GM23338 (cell line): Measurements from ENCODE around the gene CADM4. TPM values are rescaled to one million over a fixed set of nuclear protein-coding genes. Genes with fewer than 3 reads are reported as not detected.

ENCODE experiments used
- ATAC-seq: fragments of 200-7000 bp; cut with Tn5 transposase; 3 replicates; pipeline ENCODE4 v1.9.1; 2020
- DNase-seq: peaks from one replicate; pipeline ENCODE4 v3.0.0-alpha.2; 2015; ENCODE audit warnings: low spot score
- H2AFZ ChIP-seq: fragments of 200-600 bp; sonication (generic); 2 replicates; pipeline ENCODE4 v1.8.0; 2016; ENCODE audit warnings: antibody characterized with exemption, mild to moderate bottlenecking, moderate library complexity
- H3F3A ChIP-seq: fragments of 200-600 bp; sonication (generic); replicated peaks from 2 replicates; pipeline ENCODE4 v1.8.0; 2017; ENCODE audit warnings: antibody characterized with exemption, mixed run types, low read depth
- H3K27ac ChIP-seq: fragments of 200-600 bp; sonication (generic); 2 replicates; pipeline ENCODE4 v1.6.1; 2016; ENCODE audit warnings: low read depth
- H3K27me3 ChIP-seq: fragments of 200-600 bp; sonication (generic); 2 replicates; pipeline ENCODE4 v1.8.0; 2016; ENCODE audit warnings: mild to moderate bottlenecking, mixed run types, moderate library complexity; ENCODE audit not compliant: insufficient read depth
- H3K36me3 ChIP-seq: fragments of 200-600 bp; sonication (generic); 2 replicates; pipeline ENCODE4 v1.8.0; 2016; ENCODE audit warnings: mild to moderate bottlenecking; ENCODE audit not compliant: insufficient read depth
- H3K4me1 ChIP-seq: fragments of 200-600 bp; sonication (generic); 2 replicates; pipeline ENCODE4 v1.8.0; 2016; ENCODE audit warnings: mild to moderate bottlenecking, moderate library complexity; ENCODE audit not compliant: insufficient read depth
- H3K4me2 ChIP-seq: fragments of 200-600 bp; sonication (generic); 2 replicates; pipeline ENCODE4 v1.7.1; 2017; ENCODE audit warnings: mixed run types
- H3K4me3 ChIP-seq: fragments of 200-600 bp; sonication (generic); 2 replicates; pipeline ENCODE4 v1.6.1; 2016; ENCODE audit warnings: mixed run types
- H3K79me2 ChIP-seq: fragments of 200-600 bp; sonication (generic); replicated peaks from 2 replicates; pipeline ENCODE4 v1.8.0; 2017; ENCODE audit warnings: mild to moderate bottlenecking; ENCODE audit not compliant: insufficient read depth
- H3K9me2 ChIP-seq: fragments of 200-600 bp; sonication (generic); 2 replicates; pipeline ENCODE4 v1.8.0; 2017; ENCODE audit not compliant: insufficient read depth
- H4K20me1 ChIP-seq: fragments of 200-600 bp; sonication (generic); replicated peaks from 2 replicates; pipeline ENCODE4 v1.8.0; 2017; ENCODE audit warnings: mild to moderate bottlenecking; ENCODE audit not compliant: insufficient read depth
- H3K27ac Mint-ChIP-seq: 2 replicates; pipeline ENCODE4 v1.8.0; 2020; ENCODE audit warnings: inconsistent platforms, mild to moderate bottlenecking, moderate library complexity, mixed read lengths
- H3K27me3 Mint-ChIP-seq: 3 replicates; pipeline ENCODE4 v1.8.0; 2022; ENCODE audit warnings: low read depth, mild to moderate bottlenecking, moderate library complexity, mixed read lengths, inconsistent platforms; ENCODE audit not compliant: insufficient read depth, poor library complexity
- H3K36me3 Mint-ChIP-seq: 3 replicates; pipeline ENCODE4 v1.8.0; 2021; ENCODE audit warnings: low read depth, mild to moderate bottlenecking, inconsistent platforms, moderate library complexity, mixed read lengths
- H3K4me1 Mint-ChIP-seq: 3 replicates; pipeline ENCODE4 v1.8.0; 2020; ENCODE audit warnings: mild to moderate bottlenecking, inconsistent platforms, mixed read lengths
- H3K4me3 Mint-ChIP-seq: 3 replicates; pipeline ENCODE4 v1.8.0; 2021; ENCODE audit warnings: moderate library complexity, mild to moderate bottlenecking, inconsistent platforms, mixed read lengths
- H3K9me3 Mint-ChIP-seq: 3 replicates; pipeline ENCODE4 v1.8.0; 2020; ENCODE audit warnings: moderate library complexity, mild to moderate bottlenecking, inconsistent platforms, mixed read lengths
- CTCF ChIP-seq, 2 experiments: fragments of 200-600 bp in 1 of 2; sonication (generic) in 1 of 2; conservative IDR thresholded peaks; 2 replicates each; pipeline versions ENCODE4 v1.5.1 to v1.6.1; 2016 to 2017; ENCODE audit warnings: antibody characterized with exemption in 2 of 2, low read depth in 2 of 2, mild to moderate bottlenecking in 2 of 2, moderate library complexity in 1 of 2
- ETS1 ChIP-seq: IDR thresholded peaks from 2 replicates; pipeline ENCODE4 v1.6.1; 2016; ENCODE audit warnings: antibody characterized with exemption
- EZH2 ChIP-seq: fragments of 200-600 bp; sonication (generic); IDR thresholded peaks from one replicate; pipeline ENCODE4 v1.8.0; 2017; ENCODE audit warnings: antibody characterized with exemption, mild to moderate bottlenecking, low read depth; ENCODE audit not compliant: unreplicated experiment
- JUNB ChIP-seq: IDR thresholded peaks from one replicate; pipeline ENCODE4 v1.6.1; 2016; ENCODE audit warnings: antibody characterized with exemption; ENCODE audit not compliant: unreplicated experiment
- NANOG ChIP-seq: IDR thresholded peaks from 2 replicates; pipeline ENCODE4 v1.6.1; 2016; ENCODE audit warnings: antibody characterized with exemption, borderline replicate concordance
- POLR2AphosphoS5 ChIP-seq: IDR thresholded peaks from 2 replicates; pipeline ENCODE4 v1.6.1; 2016; ENCODE audit warnings: antibody characterized with exemption, low read depth
- REST ChIP-seq: IDR thresholded peaks from one replicate; pipeline ENCODE4 v1.6.1; 2018; ENCODE audit warnings: antibody characterized with exemption; ENCODE audit not compliant: unreplicated experiment
- ZNF114 ChIP-seq: fragments of 250-450 bp; sonication (Bioruptor Pico); IDR thresholded peaks from 2 replicates; pipeline ENCODE4 v1.5.0; 2020; ENCODE audit warnings: mild to moderate bottlenecking, moderate library complexity
- ZNF331 ChIP-seq: fragments of 250-450 bp; sonication (Bioruptor Pico); IDR thresholded peaks from 2 replicates; pipeline ENCODE4 v1.5.0; 2020; ENCODE audit warnings: low read depth, mild to moderate bottlenecking, moderate library complexity
- polyA plus RNA-seq: library from polyadenylated mRNA; unstranded; fragments of >200 nt; fragmentation: Nextera tagmentation; extraction: Ambion mirVana; gene quantifications from 2 replicates; pipeline ENCODE4 v1.2.1, GENCODE V29; 2016
- total RNA-seq: library from RNA; depleted of rRNA; stranded (reverse); fragments of >200 nt; shearing (Covaris generic); gene quantifications from 2 replicates; pipeline ENCODE4 v1.2.3, GENCODE V29; 2014

The CADM4 gene
- total and polyA plus RNA-seq, 2 experiments from 2014 or later = 3.7 to 21.2 TPM

GRCh38 chr19:43674596-43674995 lies 34.9 kb upstream of the CADM4 start:
- H2AFZ ChIP-seq = peak overlapping the region; percentile 96; the same call in 1 of the 2 replicates
- peaks cover 19% of the 10 kb centered on the region for H3K27me3 ChIP-seq
- H3K27ac Mint-ChIP-seq = no peak overlapping the region
- no peak overlapping the region for H3K4me3 ChIP-seq
- H3K36me3 Mint-ChIP-seq = no peaks in the 10 kb centered on the region
- no peaks in the 10 kb centered on the region for H3K36me3 ChIP-seq
- peaks cover 19% of the 10 kb centered on the region; the same call in 1 of the 2 replicates for H3K4me1 ChIP-seq
- no peaks in the 10 kb centered on the region for H3K9me3 Mint-ChIP-seq
- no peaks in the 10 kb centered on the region for H3K9me2 ChIP-seq
- no peak overlapping the region for H3K4me2 ChIP-seq
- peaks cover 28% of the 10 kb centered on the region for H3K4me1 Mint-ChIP-seq
- no peak overlapping the region for H3K4me3 Mint-ChIP-seq
- DNase-seq (no peak), ATAC-seq (no peak)
- no peak overlapping the region for H3K27ac ChIP-seq
- H3F3A ChIP-seq = no peaks in the 10 kb centered on the region
- H4K20me1 ChIP-seq = no peaks in the 10 kb centered on the region
- H3K27me3 Mint-ChIP-seq = peaks cover 9% of the 10 kb centered on the region
- no peak for TF ChIP-seq POLR2AphosphoS5
- TF ChIP-seq ZNF331 (CRISPR knock-in tag) = no peak
- TF ChIP-seq CTCF (conservative IDR thresholded peaks at IDR 0.05; ENCODE audit: low read depth in 2 of 2) = no peak
- no peak for TF ChIP-seq EZH2
- TF ChIP-seq ETS1 = no peak
- no peak for TF ChIP-seq ZNF114 (CRISPR knock-in tag)
- TF ChIP-seq NANOG = no peak
- TF ChIP-seq JUNB = no peak
- no peaks in the 10 kb centered on the region for H3K79me2 ChIP-seq

- Histone ChIP-seq H3K4me2 (no peak overlapping the region), H3K36me3 (no peaks in the 10 kb centered on the region), H3F3A (peaks cover 3% of the 10 kb centered on the region; the same call in 1 of the 2 replicates), H3K27me3 (peaks cover 22% of the 10 kb centered on the region), H3K9me2 (no peaks in the 10 kb centered on the region), H3K4me3 (no peak overlapping the region), H3K27ac (no peak overlapping the region), H2AFZ (no peak overlapping the region), H3K79me2 (no peaks in the 10 kb centered on the region), H3K4me1 (peaks cover 19% of the 10 kb centered on the region; the same call in 1 of the 2 replicates), H4K20me1 (no peaks in the 10 kb centered on the region)
- Mint-ChIP-seq H3K27ac (no peak overlapping the region), H3K9me3 (no peaks in the 10 kb centered on the region), H3K4me1 (peaks cover 28% of the 10 kb centered on the region), H3K36me3 (no peaks in the 10 kb centered on the region), H3K27me3 (peaks cover 11% of the 10 kb centered on the region), H3K4me3 (no peak overlapping the region)
- DNase-seq = no peak
- ATAC-seq = no peak
- TF ChIP-seq REST = no peak
- no peak for TF ChIP-seq CTCF (conservative IDR thresholded peaks at IDR 0.05; ENCODE audit: low read depth in 2 of 2)
These were observed 34.5 kb upstream of the CADM4 start for GRCh38 chr19:43674183-43674582.
